Common myeloid progenitor, CD34-positive (primary cell): ENCODE measurements around the gene GTF3C1.
"Not testable (repeated sequence)": the region's sequence is repeated elsewhere in the genome, so short reads cannot be mapped to it uniquely, and the experiment has no call there.

ENCODE experiments used
- CTCF ChIA-PET: fragments of 350-600 bp; sonication (Branson Sonifier 250); formaldehyde crosslinking; loops from one replicate; lab custom pipeline; 2021; ENCODE audit warnings: antibody characterized with exemption; lab: Charles Lee
- POLR2A ChIA-PET: fragments of 350-600 bp; sonication (Branson Sonifier 250); formaldehyde crosslinking; loops from one replicate; lab custom pipeline; 2021; ENCODE audit warnings: antibody characterized with exemption; lab: Charles Lee
- DNase-seq, 3 donors: peaks; one replicate each; pipeline versions ENCODE4 v3.0.0 to v3.0.0-alpha.2; 2013
- H3K27ac ChIP-seq, 2 experiments: 1 replicate in 1 of 2; 2 replicates in 1 of 2; pipeline ENCODE4 v1.7.0; 2013; ENCODE audit warnings: inconsistent platforms in 2 of 2, low read length in 2 of 2, mild to moderate bottlenecking in 2 of 2, low read depth in 1 of 2, moderate library complexity in 1 of 2; ENCODE audit not compliant: severe bottlenecking in 2 of 2, insufficient read depth in 1 of 2, poor library complexity in 1 of 2
- H3K27me3 ChIP-seq, 5 experiments: replicated peaks in 2 of 5; 1 replicate in 3 of 5; 2 replicates in 2 of 5; pipeline versions ENCODE4 v1.6.1 to v1.7.0; 2013; ENCODE audit warnings: low read length in 4 of 5, mild to moderate bottlenecking in 2 of 5, moderate library complexity in 2 of 5, inconsistent platforms in 1 of 5; ENCODE audit not compliant: insufficient read depth in 5 of 5, control insufficient read depth in 4 of 5
- H3K36me3 ChIP-seq, 4 experiments: 1 replicate in 2 of 4; 2 replicates in 2 of 4; pipeline versions ENCODE4 v1.6.1 to v1.7.0; 2013; ENCODE audit warnings: low read length in 3 of 4, control low read depth in 1 of 4, mild to moderate bottlenecking in 1 of 4; ENCODE audit not compliant: control insufficient read depth in 4 of 4, insufficient read depth in 4 of 4
- H3K4me1 ChIP-seq, 4 experiments: 1 replicate in 3 of 4; 2 replicates in 1 of 4; pipeline versions ENCODE4 v1.6.1 to v1.7.1; 2013; ENCODE audit warnings: low read length in 3 of 4, mild to moderate bottlenecking in 3 of 4, control low read depth in 1 of 4, inconsistent platforms in 1 of 4, moderate library complexity in 1 of 4; ENCODE audit not compliant: control insufficient read depth in 4 of 4, insufficient read depth in 4 of 4; ENCODE audit errors: control extremely low read depth in 1 of 4
- H3K4me3 ChIP-seq, 7 experiments: 1 replicate in 4 of 7; 2 replicates in 3 of 7; pipeline versions ENCODE4 v1.5.1 to v1.7.0; 2013; ENCODE audit warnings: mild to moderate bottlenecking in 7 of 7, low read length in 6 of 7, moderate library complexity in 6 of 7, inconsistent platforms in 2 of 7, low read depth in 2 of 7, control low read depth in 1 of 7; ENCODE audit not compliant: insufficient read depth in 4 of 7, control insufficient read depth in 1 of 7; ENCODE audit errors: extremely low read depth in 1 of 7
- H3K9me3 ChIP-seq, 5 experiments: 1 replicate in 4 of 5; 2 replicates in 1 of 5; pipeline versions ENCODE4 v1.6.1 to v1.7.1; 2013; ENCODE audit warnings: low read length in 4 of 5, mild to moderate bottlenecking in 2 of 5, inconsistent platforms in 1 of 5, low read depth in 1 of 5, moderate library complexity in 1 of 5; ENCODE audit not compliant: control insufficient read depth in 4 of 5, insufficient read depth in 2 of 5; ENCODE audit errors: control extremely low read depth in 1 of 5
- WGBS: methylation state at CpG from one replicate; pipeline ENCODE4 v1.1.5; 2013; ENCODE audit not compliant: insufficient coverage; 5-methylcytosine and 5-hydroxymethylcytosine counted together

The GTF3C1 gene

DNA sequence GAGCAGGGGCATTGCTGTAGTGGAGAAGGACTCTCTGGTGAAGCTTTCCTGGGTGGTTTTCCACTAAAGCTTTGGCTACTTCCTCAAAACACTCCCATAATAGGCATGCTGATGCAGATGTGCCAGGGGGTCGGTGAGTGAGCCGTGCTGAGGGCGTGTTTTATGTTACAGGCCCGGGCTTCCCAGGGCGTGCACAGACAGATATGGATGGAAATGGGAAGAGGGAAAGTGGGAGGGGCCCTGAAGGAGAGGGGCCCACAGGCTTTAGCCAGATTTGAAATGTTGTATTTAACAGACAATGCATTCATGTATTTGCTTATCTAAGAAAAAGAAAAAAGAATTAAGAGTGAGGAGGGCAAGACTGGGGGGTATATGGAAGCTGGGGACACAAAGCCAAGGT is 91.5 kb downstream of the GTF3C1 start:
- Histone ChIP-seq H3K36me3 (peaks cover 0 to 38% (median 31%) of the 10 kb centered on the region in 4 experiments), H3K27me3 (no peaks in the 10 kb centered on the region), H3K4me1 (peaks cover 2 to 35% (median 24%) of the 10 kb centered on the region in 4 experiments), H3K9me3 (peaks cover 0 to 3% (median 0%) of the 10 kb centered on the region in 5 experiments), H3K4me3 (no peak overlapping the region), H3K27ac (no peak overlapping the region)
- 46% methylated on average over 4 of the region's 5 CpGs for WGBS
- CTCF ChIA-PET, result interaction anchor here (0.7 to 1.7 kb wide), 6 partner anchors 9 to 305 kb away, joined by 3 to 5 read pairs (median 4); no protein-coding TSS in a partner anchor
- POLR2A ChIA-PET, result no interaction called here
- no peak for DNase-seq

GRCh38 chr16:27457605-27457900 is 92.2 kb downstream of the GTF3C1 start:
- Histone ChIP-seq H3K36me3 (peaks cover 0 to 31% (median 24%) of the 10 kb centered on the region in 4 experiments), H3K4me1 (peaks cover 2 to 35% (median 24%) of the 10 kb centered on the region in 4 experiments)
- H3K27ac ChIP-seq, H3K4me3 ChIP-seq, H3K27me3 ChIP-seq, H3K9me3 ChIP-seq, POLR2A ChIA-PET, DNase-seq: not testable (repeated sequence)
- WGBS, result 97% methylated on average over 11 of the region's 17 CpGs
- CTCF ChIA-PET, result interaction anchor here (1.3 to 1.6 kb wide), 3 partner anchors 9 to 304 kb away, joined by 3 to 4 read pairs (median 4); no protein-coding TSS in a partner anchor

DNA sequence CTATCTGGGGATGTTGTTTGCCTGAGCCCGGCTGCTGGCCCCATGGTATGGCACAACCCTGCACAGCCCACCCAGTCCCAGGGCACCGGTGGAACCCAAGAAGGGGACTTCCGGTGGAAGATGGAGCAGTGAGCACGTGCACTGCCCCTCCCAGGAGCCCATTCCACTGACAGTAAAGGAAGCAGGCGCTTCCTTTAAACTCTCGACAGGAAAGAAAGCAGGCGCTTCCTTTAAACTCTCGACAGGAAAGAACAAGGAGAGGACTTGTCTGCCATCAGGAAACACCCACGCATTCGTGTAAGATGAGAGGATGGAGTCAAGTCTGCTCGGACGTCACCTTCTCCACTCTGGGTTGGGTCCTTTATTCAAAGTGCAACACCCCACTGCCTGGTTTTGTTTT is 94.0 kb downstream of the GTF3C1 start:
- Histone ChIP-seq H3K27ac (no peak overlapping the region), H3K4me3 (peak overlapping the region in 1 of 7 experiments; percentile 44), H3K4me1 (peaks cover 2 to 40% (median 29%) of the 10 kb centered on the region in 4 experiments), H3K36me3 (peaks cover 0 to 12% (median 8%) of the 10 kb centered on the region in 4 experiments), H3K9me3 (peaks cover 0 to 3% (median 0%) of the 10 kb centered on the region in 5 experiments), H3K27me3 (no peaks in the 10 kb centered on the region)
- peak in 2 of 3 donors; percentile 66 to 76 for DNase-seq
- 0% methylated on average over 10 of the region's 12 CpGs for WGBS
- ChIA-PET CTCF (interaction anchor here (0.6 to 8.0 kb wide), 5 partner anchors 23 to 219 kb away, joined by 3 to 91 read pairs (median 4); partner anchors contain the start of gene IL21R), POLR2A (interaction anchor here (1.5 kb wide), 1 partner anchor 23 kb away, joined by 4 read pairs; no protein-coding TSS in a partner anchor)

DNA sequence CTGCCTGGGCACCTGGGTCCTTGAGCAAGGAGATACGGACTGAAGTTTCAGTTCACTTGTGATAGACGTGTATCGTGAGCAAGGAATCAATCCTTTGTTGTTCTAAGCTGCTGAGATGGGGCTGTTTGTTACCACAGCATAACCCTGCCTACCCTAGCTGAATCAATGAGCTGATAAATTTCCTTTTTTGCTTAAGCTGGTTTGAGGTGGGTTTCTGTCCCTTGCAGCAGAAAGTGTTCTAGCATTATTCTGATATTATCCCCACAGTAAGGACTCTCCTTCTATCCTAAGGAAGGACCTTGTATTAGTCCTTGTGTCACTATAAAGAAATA is 96.3 kb downstream of the GTF3C1 start:
- POLR2A ChIA-PET, result no interaction called here
- Histone ChIP-seq H3K36me3 (no peaks in the 10 kb centered on the region), H3K4me3 (no peak overlapping the region), H3K27me3 (no peaks in the 10 kb centered on the region), H3K9me3 (peaks cover 0 to 3% (median 0%) of the 10 kb centered on the region in 5 experiments), H3K27ac (no peak overlapping the region), H3K4me1 (peaks cover 2 to 60% (median 51%) of the 10 kb centered on the region in 4 experiments)
- DNase-seq, result no peak
- 100% methylated on average over 3 of the region's 3 CpGs for WGBS
- CTCF ChIA-PET, result interaction anchor here (1.3 to 8.0 kb wide), 4 partner anchors 21 to 229 kb away, joined by 3 to 91 read pairs (median 12); partner anchors contain the start of gene IL21R

DNA sequence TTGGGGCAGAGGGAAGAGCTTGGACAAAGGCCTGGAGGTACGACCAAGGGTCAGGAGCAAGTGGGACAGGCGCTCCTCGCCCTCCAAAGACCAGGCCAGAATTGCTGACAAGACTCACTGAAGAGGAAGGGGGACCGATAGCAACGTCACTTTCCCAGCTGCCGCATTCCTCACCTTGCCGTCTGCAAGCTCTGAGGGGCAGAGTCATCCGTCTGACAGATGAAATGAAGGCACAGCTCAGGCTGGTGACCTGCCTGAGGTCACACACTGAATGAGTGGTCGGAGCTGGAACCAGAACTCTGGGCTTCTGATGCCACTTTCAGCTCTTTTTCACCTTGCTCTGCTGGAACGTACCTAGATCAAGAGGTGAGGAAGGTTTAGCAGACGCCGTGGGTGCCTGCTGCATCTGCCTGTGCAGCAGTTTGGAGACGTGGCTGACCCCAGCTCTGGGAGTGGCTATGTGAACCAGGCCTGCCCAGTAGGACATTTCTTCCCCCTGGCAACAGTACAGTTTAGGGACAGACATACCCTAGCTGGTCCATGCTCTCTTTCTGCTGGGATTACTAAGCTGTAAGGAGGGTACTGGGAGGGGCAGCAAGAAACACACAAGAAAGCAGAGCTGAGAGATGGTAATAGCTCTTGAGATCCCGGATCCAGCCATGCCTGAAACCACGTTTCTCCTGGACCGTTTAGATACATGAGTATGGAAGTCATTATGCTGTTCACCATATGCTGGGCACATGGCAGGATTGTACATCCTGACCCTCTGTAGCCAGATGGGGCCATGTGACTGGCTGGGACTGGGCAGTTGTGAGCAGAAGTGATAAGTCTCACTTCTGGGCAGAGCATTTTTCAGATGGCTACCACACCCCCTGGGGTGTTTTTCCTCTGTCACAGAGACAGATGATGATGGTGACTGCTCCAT is 96.9 kb downstream of the GTF3C1 start:
- Histone ChIP-seq H3K4me3 (no peak overlapping the region), H3K4me1 (peaks cover 2 to 56% (median 50%) of the 10 kb centered on the region in 4 experiments), H3K27me3 (no peaks in the 10 kb centered on the region), H3K9me3 (peaks cover 0 to 3% (median 0%) of the 10 kb centered on the region in 5 experiments), H3K27ac (no peak overlapping the region), H3K36me3 (no peaks in the 10 kb centered on the region)
- 94% methylated on average over 13 of the region's 16 CpGs for WGBS
- ChIA-PET CTCF (interaction anchor here (0.9 to 8.0 kb wide), 9 partner anchors 20 to 298 kb away, joined by 3 to 91 read pairs (median 5); partner anchors contain the start of gene IL21R), POLR2A (interaction anchor here (0.6 kb wide), 2 partner anchors 84 to 514 kb away, joined by 3 read pairs; no protein-coding TSS in a partner anchor)
- no peak for DNase-seq

DNA sequence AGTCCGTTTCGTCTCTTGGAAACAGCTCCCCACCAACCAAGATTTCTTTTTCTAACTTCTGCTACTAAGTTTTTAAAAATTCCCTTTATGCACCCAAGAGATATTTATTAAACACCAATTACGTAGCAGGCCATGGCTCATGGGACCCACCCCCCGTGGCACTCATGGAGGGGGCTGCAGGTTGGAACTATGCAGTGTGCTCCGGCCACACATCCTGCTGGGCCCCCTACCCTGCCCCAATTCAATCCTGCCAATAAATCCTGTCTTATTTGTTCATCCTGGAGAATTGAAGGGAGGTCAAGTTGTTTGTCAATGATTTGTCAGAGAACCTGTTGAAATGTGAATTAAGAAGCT is 99.5 kb downstream of the GTF3C1 start:
- WGBS, result 0% methylated on average over 3 of the region's 5 CpGs
- no peaks in the 10 kb centered on the region for H3K27me3 ChIP-seq
- POLR2A ChIA-PET, result interaction anchor here (0.6 to 2.0 kb wide), 7 partner anchors 18 to 276 kb away, joined by 3 to 14 read pairs (median 6); partner anchors contain the start of gene IL21R
- peak overlapping the region in 3 of 7 experiments; percentile 22 to 58 (median 32) for H3K4me3 ChIP-seq
- peaks cover 0 to 46% (median 42%) of the 10 kb centered on the region in 4 experiments for H3K4me1 ChIP-seq
- CTCF ChIA-PET, result interaction anchor here (1.0 to 8.0 kb wide), 10 partner anchors 9 to 271 kb away, joined by 3 to 91 read pairs (median 4); partner anchors contain the start of gene IL21R
- peaks cover 0 to 12% (median 0%) of the 10 kb centered on the region in 4 experiments for H3K36me3 ChIP-seq
- no peak overlapping the region for H3K27ac ChIP-seq
- no peak for DNase-seq
- peaks cover 0 to 3% (median 0%) of the 10 kb centered on the region in 5 experiments for H3K9me3 ChIP-seq
